DMS53 (cell line): Measurements from ENCODE around the gene SLAIN1.

Source experiments
- DNase-seq: peaks from one replicate; lab custom pipeline; 2025; lab: John Stamatoyannopoulos, UW

Gene SLAIN1

GRCh38 chr13:77714119-77714755 lies 16.8 kb downstream of the SLAIN1 start:
- no peak for DNase-seq

- no peak for DNase-seq
These were observed 17.9 kb downstream of the SLAIN1 start for GRCh38 chr13:77715233-77715891.

DNA sequence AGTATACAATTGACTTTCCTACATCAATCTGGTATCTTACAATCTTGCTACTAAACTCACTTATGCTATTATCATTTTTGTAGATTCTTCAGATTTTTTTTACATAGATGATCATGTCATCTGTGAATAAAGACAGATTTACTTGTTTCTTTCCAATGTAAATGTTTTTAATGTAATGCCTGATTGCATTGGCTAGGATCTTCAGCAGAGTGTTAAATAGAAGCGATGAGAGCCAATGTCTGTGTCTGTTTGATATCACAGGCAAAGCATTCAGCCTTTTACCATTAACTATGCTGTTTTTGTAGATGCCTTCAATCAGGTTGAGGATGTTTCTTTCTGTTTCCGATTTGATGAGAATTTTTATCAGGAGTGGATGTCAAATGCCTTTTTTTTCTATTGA lies 19.2 kb downstream of the SLAIN1 start:
- DNase-seq: no peak

DNA sequence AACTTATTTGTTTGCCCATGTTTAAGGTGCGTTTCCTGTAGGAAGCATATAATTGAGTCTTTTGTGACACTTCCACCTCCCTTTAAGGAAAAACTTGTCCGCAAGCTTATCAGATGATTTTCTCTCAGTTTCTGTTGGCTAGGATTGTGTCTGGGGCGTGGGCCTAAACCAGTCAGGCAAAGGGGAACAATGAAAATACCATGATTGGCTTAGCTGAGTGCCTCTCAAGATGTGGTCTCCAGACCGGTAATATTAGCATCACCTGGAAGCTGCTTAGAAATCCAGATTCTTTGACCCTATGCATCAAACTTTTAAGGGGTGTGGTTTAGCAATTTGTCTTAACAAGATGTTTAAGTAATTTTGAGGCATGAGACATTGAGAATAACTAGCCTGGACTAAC lies 20.0 kb downstream of the SLAIN1 start:
- no peak for DNase-seq

DNA sequence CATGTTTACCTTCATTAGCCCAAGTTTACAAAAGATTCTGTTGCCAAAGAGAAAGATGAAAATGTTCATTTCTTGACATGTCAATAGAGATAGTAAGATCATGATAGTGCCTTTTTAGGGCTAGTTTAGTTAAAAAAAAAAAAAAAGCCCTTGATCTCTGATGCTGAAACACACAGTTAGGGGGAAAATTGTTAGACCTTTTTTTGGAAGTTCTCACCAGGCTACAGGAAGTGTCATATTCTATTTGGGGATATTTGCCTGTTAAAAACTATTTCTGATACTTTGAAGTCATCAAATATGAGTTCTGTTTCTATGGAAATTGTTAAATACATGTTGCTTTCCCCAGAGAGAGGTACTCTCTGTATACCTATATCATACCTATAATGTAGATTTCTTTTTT lies 21.6 kb downstream of the SLAIN1 start:
- DNase-seq: no peak

DNA sequence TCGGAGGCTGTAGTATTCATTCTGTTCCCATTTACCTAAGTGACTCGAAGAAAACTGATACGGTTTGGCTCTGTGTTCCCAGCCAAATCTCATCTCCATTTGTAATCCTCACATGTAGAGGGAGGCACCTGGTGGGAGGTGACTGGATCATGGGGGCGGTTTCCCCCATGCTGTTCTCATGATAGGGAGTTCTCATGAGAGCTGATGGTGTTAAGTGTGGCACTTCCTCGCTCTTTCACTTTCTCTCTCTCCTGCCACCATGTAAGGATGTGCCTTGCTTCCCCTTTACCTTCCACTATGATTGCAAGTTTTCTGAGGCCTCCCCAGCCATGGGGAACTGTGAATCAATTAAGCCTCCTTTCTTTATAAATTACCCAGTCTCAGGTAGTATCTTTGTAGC lies 23.5 kb downstream of the SLAIN1 start:
- DNase-seq: no peak

- no peak for DNase-seq
These were observed 26.6 kb downstream of the SLAIN1 start for GRCh38 chr13:77724092-77724491.

DNA sequence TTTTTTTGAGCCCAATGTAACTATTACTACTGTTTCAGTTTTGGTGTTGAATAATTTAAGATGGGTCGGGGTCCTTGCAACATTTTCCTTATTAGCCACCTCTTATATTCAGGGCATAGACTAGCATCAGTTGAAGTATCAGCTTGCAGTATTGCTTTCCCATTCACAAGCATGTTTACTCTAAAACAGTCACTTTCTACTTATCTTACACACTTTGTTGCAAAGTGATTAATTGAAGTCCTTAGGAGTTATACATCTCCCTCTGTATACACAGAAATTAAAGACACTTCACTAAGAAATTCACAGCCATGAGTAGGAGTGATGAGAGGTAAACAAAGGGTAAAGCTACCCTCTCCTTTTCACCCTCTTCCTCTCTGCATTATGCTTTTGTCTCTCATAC lies 27.6 kb downstream of the SLAIN1 start:
- no peak for DNase-seq

DNA sequence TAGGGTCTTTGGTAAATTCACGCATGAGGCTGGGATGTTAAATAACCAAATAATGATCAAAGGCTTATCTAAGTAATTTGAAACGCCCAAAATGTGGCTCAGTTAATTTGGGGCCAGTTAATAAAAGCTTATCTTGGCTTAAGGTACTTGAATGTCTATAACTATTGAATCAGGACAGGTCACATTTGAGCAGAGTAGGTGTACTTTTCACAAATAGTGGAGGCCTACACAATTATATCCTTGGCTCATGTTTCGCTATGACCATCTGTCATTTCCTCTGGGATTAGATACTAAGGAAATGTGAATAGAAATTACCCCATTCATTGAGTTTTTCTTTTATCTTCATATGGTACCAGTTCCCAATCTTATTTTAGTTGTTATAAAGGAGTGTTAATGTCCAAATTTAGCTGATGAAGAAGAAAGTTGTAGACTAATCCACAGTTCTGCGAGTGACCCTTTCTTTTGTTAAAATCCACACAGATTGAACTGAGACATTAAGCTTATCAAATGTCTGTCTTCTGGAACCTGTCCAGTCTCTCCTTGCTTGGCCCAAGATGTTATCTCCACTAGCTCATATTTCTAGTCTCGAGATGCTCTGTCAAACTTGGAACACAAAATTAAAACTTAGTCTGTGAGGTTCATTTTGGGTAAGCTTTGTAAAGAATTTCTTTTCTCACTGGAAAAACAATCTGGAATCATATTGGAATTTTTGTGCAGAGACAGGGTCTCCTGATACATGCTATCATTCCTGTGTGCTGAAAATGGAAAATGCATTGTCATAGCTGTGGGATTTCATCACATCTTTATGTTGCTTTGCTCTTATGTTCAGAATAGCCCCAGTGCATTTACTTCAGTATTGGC lies 31.0 kb downstream of the SLAIN1 start:
- DNase-seq: no peak

DNA sequence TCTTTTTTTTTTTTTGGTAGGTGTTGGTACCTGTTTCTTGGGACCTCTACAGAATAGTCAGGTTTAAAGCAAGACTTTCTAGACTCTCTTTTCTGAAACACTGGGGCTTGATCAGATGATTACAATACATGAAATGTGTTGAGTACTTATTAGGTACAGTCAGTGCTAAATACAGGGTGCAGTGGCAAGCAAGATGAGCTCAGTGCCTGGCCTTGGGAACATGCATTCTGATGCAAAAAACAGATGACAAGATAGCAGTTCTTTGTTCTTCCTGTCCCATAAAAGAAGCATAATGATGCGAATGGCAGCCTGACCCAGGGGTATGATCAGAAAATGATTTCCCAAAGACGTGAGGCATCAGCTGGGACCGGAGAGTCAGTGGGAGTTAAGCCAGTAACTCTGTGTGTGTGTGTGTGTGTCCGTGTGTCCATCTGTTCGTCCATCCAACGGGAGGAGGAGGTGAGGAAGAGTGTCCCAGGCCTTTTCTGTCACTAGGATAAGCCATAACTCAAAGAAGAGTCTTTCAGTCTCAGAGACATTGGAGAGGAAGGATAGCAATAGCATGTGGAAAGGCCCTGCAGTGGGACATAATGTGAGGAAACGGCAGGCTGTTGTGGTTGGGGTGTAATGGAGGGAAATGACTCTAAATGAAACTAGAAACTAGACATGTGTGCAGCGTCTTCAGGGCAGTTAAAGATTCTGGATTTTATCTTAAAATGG lies 32.2 kb downstream of the SLAIN1 start:
- DNase-seq: no peak

DNA sequence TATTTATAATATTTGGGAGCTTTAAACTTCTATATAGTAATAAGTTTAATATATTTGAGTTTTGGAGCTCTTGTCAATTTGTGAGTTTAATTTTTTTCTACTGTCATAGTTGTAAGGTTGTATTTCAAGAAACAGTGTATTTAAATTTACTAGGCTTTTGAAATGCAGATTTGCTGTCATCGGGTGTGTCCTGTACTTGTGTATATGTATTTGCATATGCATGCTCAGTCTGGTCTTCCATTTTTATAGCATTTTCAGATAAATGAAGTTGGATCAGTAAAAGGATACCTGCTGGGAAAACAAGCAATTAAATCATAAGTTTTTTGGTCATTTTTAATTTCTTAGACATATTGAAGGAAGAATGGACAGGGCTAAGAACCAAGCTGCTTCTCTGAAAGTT lies 33.1 kb downstream of the SLAIN1 start:
- DNase-seq: no peak

- no peak for DNase-seq
These were observed 34.8 kb downstream of the SLAIN1 start for GRCh38 chr13:77732287-77732686.

GRCh38 chr13:77733674-77734073 lies 36.2 kb downstream of the SLAIN1 start:
- DNase-seq: no peak

- peak; percentile 1 for DNase-seq
These were observed 40.2 kb downstream of the SLAIN1 start for GRCh38 chr13:77737583-77738200.

GRCh38 chr13:77740097-77740735 lies 42.7 kb downstream of the SLAIN1 start:
- no peak for DNase-seq

- no peak for DNase-seq
These were observed 43.6 kb downstream of the SLAIN1 start for GRCh38 chr13:77740931-77741596.

DNA sequence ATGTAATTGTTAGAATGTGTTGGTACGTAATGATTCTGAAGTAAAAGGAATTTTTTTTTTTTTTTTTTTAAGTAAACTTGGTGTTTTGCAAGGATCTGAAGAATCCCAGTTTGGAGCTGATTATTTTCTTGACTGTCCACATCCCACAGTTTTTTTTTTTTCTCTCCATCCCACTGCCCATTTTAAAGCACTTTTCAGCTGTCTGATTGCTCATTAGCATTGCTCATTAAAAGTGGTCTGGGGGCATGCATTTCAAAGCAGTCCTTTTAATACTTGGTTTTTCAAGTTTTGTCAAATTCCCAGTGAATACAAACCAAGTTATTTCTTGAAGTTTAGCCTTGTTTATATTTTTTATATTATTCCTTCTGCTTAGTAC lies 44.1 kb downstream of the SLAIN1 start:
- DNase-seq: no peak

DNA sequence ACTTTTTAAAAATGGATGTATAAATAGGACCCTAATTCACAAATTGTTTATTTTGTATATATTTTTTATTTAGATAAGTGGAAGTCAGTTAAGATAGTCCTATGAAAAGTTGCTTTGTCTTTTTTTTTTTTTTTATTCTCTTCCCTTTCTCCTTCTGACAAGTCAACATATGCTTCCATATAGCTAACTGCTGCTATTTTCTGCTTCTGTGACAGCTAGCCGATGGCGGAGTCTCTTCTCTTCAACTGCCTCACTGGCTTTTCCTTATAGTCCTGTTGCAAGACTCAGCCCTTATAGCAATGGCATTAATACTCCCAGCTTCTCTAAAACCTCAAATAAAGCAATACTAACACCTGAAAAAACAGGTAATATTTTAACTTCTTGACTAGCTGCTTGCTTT lies 45.3 kb downstream of the SLAIN1 start:
- DNase-seq: no peak

DNA sequence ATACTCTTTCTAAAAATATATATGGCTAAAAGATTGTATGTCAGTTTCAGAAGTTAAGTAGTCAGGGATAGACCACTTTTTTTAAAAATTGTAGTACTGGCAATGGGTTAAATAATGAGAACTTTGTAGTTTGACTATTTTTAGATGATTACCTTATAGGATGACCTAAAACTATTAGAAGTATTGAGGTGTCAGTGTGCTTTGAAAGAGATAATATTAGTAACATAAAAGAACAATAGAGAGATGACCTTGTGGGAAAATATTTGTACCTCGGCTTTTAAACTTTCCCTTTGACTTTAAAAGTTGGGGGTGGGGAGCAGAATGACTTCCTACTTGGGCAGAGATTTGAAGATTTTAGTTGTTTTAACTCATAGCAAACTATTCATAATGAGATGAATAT lies 48.3 kb downstream of the SLAIN1 start:
- DNase-seq: no peak

- DNase-seq: no peak
These were observed 51.9 kb downstream of the SLAIN1 start for GRCh38 chr13:77749344-77749880.
